T-helper 1 cell treated with Interleukin-12 subunit alpha and Interleukin-12 subunit beta and Interleukin-4 antibody, amounts not matched to agents 30 μg/mL and 1 μg/mL, for 36 hours (primary cell): ENCODE data around the gene FRAT1.
"Not testable (repeated sequence)": the region's sequence is repeated elsewhere in the genome, so short reads cannot be mapped to it uniquely, and the experiment has no call there.

Source experiments
- H3K27ac Mint-ChIP-seq: one replicate; pipeline ENCODE4 v1.8.0; 2021; ENCODE audit warnings: mild to moderate bottlenecking, mixed read lengths
- H3K27me3 Mint-ChIP-seq: one replicate; pipeline ENCODE4 v1.8.0; 2021; ENCODE audit warnings: low read depth, mixed read lengths
- H3K36me3 Mint-ChIP-seq: one replicate; pipeline ENCODE4 v1.8.0; 2021; ENCODE audit warnings: low read depth, mixed read lengths
- H3K4me1 Mint-ChIP-seq: one replicate; pipeline ENCODE4 v1.8.0; 2021; ENCODE audit warnings: low read depth, mixed read lengths
- H3K4me3 Mint-ChIP-seq: one replicate; pipeline ENCODE4 v1.8.0; 2021; ENCODE audit warnings: mild to moderate bottlenecking, moderate library complexity, mixed read lengths
- H3K9me3 Mint-ChIP-seq: one replicate; pipeline ENCODE4 v1.8.0; 2021; ENCODE audit warnings: mixed read lengths

The FRAT1 gene

GRCh38 chr10:97318772-97319651 lies at the start of gene FRAT1:
Gene FRAT1 (plus strand): TSS chr10:97319271. CDS start chr10:97319454, 183 bp downstream.
- Mint-ChIP-seq H3K4me3 (peak within 1 kb of the TSS; percentile 87), H3K36me3 (no peaks in the 10 kb centered on the region), H3K27ac (peak within 1 kb of the TSS; percentile 95), H3K4me1 (peaks cover 21% of the 10 kb centered on the region), H3K9me3 (no peaks in the 10 kb centered on the region), H3K27me3 (peaks cover 17% of the 10 kb centered on the region)

GRCh38 chr10:97270523-97271154 lies 48.4 kb upstream of the FRAT1 start:
- H3K27ac Mint-ChIP-seq, result no peak overlapping the region

GRCh38 chr10:97273700-97274099 lies 45.4 kb upstream of the FRAT1 start:
- H3K9me3 Mint-ChIP-seq, result no peaks in the 10 kb centered on the region
- H3K27me3 Mint-ChIP-seq, result no peaks in the 10 kb centered on the region
- peaks cover 4% of the 10 kb centered on the region for H3K36me3 Mint-ChIP-seq
- H3K27ac Mint-ChIP-seq, result no peak overlapping the region
- peaks cover under 1% of the 10 kb centered on the region for H3K4me1 Mint-ChIP-seq
- no peak overlapping the region for H3K4me3 Mint-ChIP-seq

More at GRCh38 chr10:97270523-97271154, 48.4 kb upstream of the FRAT1 start:
- Mint-ChIP-seq H3K4me1 (peaks cover 7% of the 10 kb centered on the region), H3K9me3 (no peaks in the 10 kb centered on the region), H3K4me3 (no peak overlapping the region), H3K27me3 (no peaks in the 10 kb centered on the region), H3K36me3 (peaks cover 10% of the 10 kb centered on the region)

- Mint-ChIP-seq H3K4me1 (peaks cover 2% of the 10 kb centered on the region), H3K27ac (no peak overlapping the region), H3K9me3 (no peaks in the 10 kb centered on the region), H3K36me3 (peaks cover 4% of the 10 kb centered on the region), H3K4me3 (no peak overlapping the region), H3K27me3 (no peaks in the 10 kb centered on the region)
Measured at GRCh38 chr10:97274828-97275227, 44.2 kb upstream of the FRAT1 start.

- no peak overlapping the region for H3K4me3 Mint-ChIP-seq
- no peaks in the 10 kb centered on the region for H3K27me3 Mint-ChIP-seq
- peaks cover under 1% of the 10 kb centered on the region for H3K36me3 Mint-ChIP-seq
- no peaks in the 10 kb centered on the region for H3K9me3 Mint-ChIP-seq
- peaks cover 7% of the 10 kb centered on the region for H3K4me1 Mint-ChIP-seq
- H3K27ac Mint-ChIP-seq, result no peak overlapping the region
Measured at GRCh38 chr10:97277551-97277950, 41.5 kb upstream of the FRAT1 start.

GRCh38 chr10:97278491-97278989 lies 40.5 kb upstream of the FRAT1 start:
- Mint-ChIP-seq H3K27ac (no peak overlapping the region), H3K4me1 (peaks cover 7% of the 10 kb centered on the region), H3K36me3 (no peaks in the 10 kb centered on the region), H3K27me3 (no peaks in the 10 kb centered on the region), H3K9me3 (no peaks in the 10 kb centered on the region), H3K4me3 (no peak overlapping the region)

GRCh38 chr10:97279121-97279815 lies 39.8 kb upstream of the FRAT1 start:
- Mint-ChIP-seq H3K4me3 (no peak overlapping the region), H3K27me3 (no peaks in the 10 kb centered on the region), H3K4me1 (peaks cover 7% of the 10 kb centered on the region), H3K27ac (no peak overlapping the region), H3K36me3 (no peaks in the 10 kb centered on the region), H3K9me3 (no peaks in the 10 kb centered on the region)

- Mint-ChIP-seq H3K4me1 (peaks cover 8% of the 10 kb centered on the region), H3K4me3 (no peak overlapping the region), H3K27ac (no peak overlapping the region), H3K27me3 (no peaks in the 10 kb centered on the region), H3K9me3 (no peaks in the 10 kb centered on the region), H3K36me3 (peaks cover 1% of the 10 kb centered on the region)
Measured at GRCh38 chr10:97280783-97281182, 38.3 kb upstream of the FRAT1 start.

- not testable (repeated sequence) for H3K4me3 Mint-ChIP-seq, H3K36me3 Mint-ChIP-seq, H3K27me3 Mint-ChIP-seq, H3K9me3 Mint-ChIP-seq
- H3K27ac Mint-ChIP-seq, result peak overlapping the region; percentile 19
- H3K4me1 Mint-ChIP-seq, result peaks cover 28% of the 10 kb centered on the region
Measured at GRCh38 chr10:97290076-97290475, 29.0 kb upstream of the FRAT1 start.

- Mint-ChIP-seq H3K4me3 (peak overlapping the region; percentile 94), H3K4me1 (peaks cover 27% of the 10 kb centered on the region)
- not testable (repeated sequence) for H3K36me3 Mint-ChIP-seq, H3K27me3 Mint-ChIP-seq, H3K9me3 Mint-ChIP-seq, H3K27ac Mint-ChIP-seq
Measured at GRCh38 chr10:97290576-97291356, 28.3 kb upstream of the FRAT1 start.

GRCh38 chr10:97291357-97292096 lies 27.5 kb upstream of the FRAT1 start:
- Mint-ChIP-seq H3K27me3 (peaks cover 7% of the 10 kb centered on the region), H3K4me3 (peak overlapping the region; percentile 94), H3K27ac (peak overlapping the region; percentile 89)

GRCh38 chr10:97292097-97292861 lies 26.8 kb upstream of the FRAT1 start, which contains the start of gene ARHGAP19:
Gene ARHGAP19 (minus strand): TSS chr10:97292637. CDS start chr10:97292627, 10 bp downstream.
- Mint-ChIP-seq H3K9me3 (no peaks in the 10 kb centered on the region), H3K27ac (peak within 1 kb of the TSS; percentile 95), H3K4me3 (peak within 1 kb of the TSS; percentile 94), H3K36me3 (peaks cover 4% of the 10 kb centered on the region), H3K4me1 (peaks cover 24% of the 10 kb centered on the region), H3K27me3 (peaks cover 7% of the 10 kb centered on the region)

More at GRCh38 chr10:97291357-97292096, 27.5 kb upstream of the FRAT1 start:
- peaks cover 4% of the 10 kb centered on the region for H3K36me3 Mint-ChIP-seq
- peaks cover 24% of the 10 kb centered on the region for H3K4me1 Mint-ChIP-seq
- H3K9me3 Mint-ChIP-seq, result no peaks in the 10 kb centered on the region

GRCh38 chr10:97292862-97293198 lies 26.2 kb upstream of the FRAT1 start:
- peaks cover 4% of the 10 kb centered on the region for H3K36me3 Mint-ChIP-seq
- peaks cover 7% of the 10 kb centered on the region for H3K27me3 Mint-ChIP-seq
- peak overlapping the region; percentile 94 for H3K4me3 Mint-ChIP-seq
- H3K27ac Mint-ChIP-seq, result peak overlapping the region; percentile 95
- peaks cover 24% of the 10 kb centered on the region for H3K4me1 Mint-ChIP-seq
- H3K9me3 Mint-ChIP-seq, result no peaks in the 10 kb centered on the region
